Measurements from ENCODE around the gene SSR1.
A peak's percentile ranks its signal among the peaks of the same experiment; 100 is the strongest.
"Not testable (repeated sequence)": the region's sequence is repeated elsewhere in the genome, so short reads cannot be mapped to it uniquely, and the experiment has no call there.

The SSR1 gene

GRCh38 chr6:7332090-7332745, 19.2 kb upstream of the SSR1 start:
- no peak for TF ChIP-seq CTCF (IDR thresholded peaks at IDR 0.05; ENCODE audit: low read depth, low read length)
- Histone ChIP-seq H3K36me3 (no peaks in the 10 kb centered on the region), H3K4me3 (ENCODE audit: low read depth, low read length) (no peak overlapping the region), H3K27ac (no peak overlapping the region), H3K9me3 (ENCODE audit: severe bottlenecking) (no peaks in the 10 kb centered on the region), H3K27me3 (ENCODE audit: insufficient read depth, low read depth, severe bottlenecking) (no peaks in the 10 kb centered on the region)
- no peak for DNase-seq

- Histone ChIP-seq H3K36me3 (no peaks in the 10 kb centered on the region), H3K27me3 (ENCODE audit: insufficient read depth, low read depth, severe bottlenecking) (no peaks in the 10 kb centered on the region), H3K4me3 (ENCODE audit: low read depth, low read length) (no peak overlapping the region), H3K9me3 (ENCODE audit: severe bottlenecking) (no peaks in the 10 kb centered on the region), H3K27ac (no peak overlapping the region)
- no peak for DNase-seq
- TF ChIP-seq CTCF (IDR thresholded peaks at IDR 0.05; ENCODE audit: low read depth, low read length), result no peak
Observed at GRCh38 chr6:7331452-7331851, 18.5 kb upstream of the SSR1 start.

- H3K9me3 ChIP-seq (ENCODE audit: severe bottlenecking), result peaks cover 4% of the 10 kb centered on the region
- H3K36me3 ChIP-seq, result no peaks in the 10 kb centered on the region
- TF ChIP-seq CTCF (IDR thresholded peaks at IDR 0.05; ENCODE audit: low read depth, low read length), result no peak
- H3K27me3 ChIP-seq (ENCODE audit: insufficient read depth, low read depth, severe bottlenecking), result no peaks in the 10 kb centered on the region
- no peak overlapping the region for H3K27ac ChIP-seq
- H3K4me3 ChIP-seq (ENCODE audit: low read depth, low read length), result no peak overlapping the region
- no peak for DNase-seq
Observed at GRCh38 chr6:7328243-7328642, 15.2 kb upstream of the SSR1 start.

DNA sequence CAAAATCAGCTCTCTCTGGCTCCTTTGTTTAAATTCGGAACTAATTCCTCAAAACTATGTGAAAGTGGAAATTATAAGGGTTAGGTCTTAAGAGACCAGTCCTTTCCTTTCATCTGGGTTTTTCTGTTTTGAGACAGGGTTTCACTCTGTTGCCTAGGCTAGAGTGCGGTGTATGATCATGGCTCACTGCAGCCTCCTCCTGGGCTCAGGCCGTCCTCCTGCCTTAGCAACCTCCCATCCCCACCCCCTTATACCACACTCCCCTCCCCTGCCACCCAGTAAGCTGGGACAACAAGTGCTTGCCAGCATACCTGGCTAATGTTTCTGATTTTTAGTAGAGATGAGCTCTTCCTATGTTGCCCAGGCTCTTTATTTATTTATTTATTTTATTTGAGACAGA, 12.8 kb upstream of the SSR1 start:
- no peak overlapping the region for H3K27ac ChIP-seq
- H3K27me3 ChIP-seq (ENCODE audit: insufficient read depth, low read depth, severe bottlenecking), result no peaks in the 10 kb centered on the region
- H3K9me3 ChIP-seq (ENCODE audit: severe bottlenecking), result peaks cover 10% of the 10 kb centered on the region
- no peaks in the 10 kb centered on the region for H3K36me3 ChIP-seq
- no peak for DNase-seq
- TF ChIP-seq CTCF (IDR thresholded peaks at IDR 0.05; ENCODE audit: low read depth, low read length), result no peak
- H3K4me3 ChIP-seq (ENCODE audit: low read depth, low read length), result no peak overlapping the region

- DNase-seq, result no peak
- Histone ChIP-seq H3K36me3 (no peaks in the 10 kb centered on the region), H3K9me3 (ENCODE audit: severe bottlenecking) (peaks cover 10% of the 10 kb centered on the region), H3K27ac (no peak overlapping the region), H3K4me3 (ENCODE audit: low read depth, low read length) (no peak overlapping the region), H3K27me3 (ENCODE audit: insufficient read depth, low read depth, severe bottlenecking) (no peaks in the 10 kb centered on the region)
- no peak for TF ChIP-seq CTCF (IDR thresholded peaks at IDR 0.05; ENCODE audit: low read depth, low read length)
Observed at GRCh38 chr6:7324520-7324919, 11.5 kb upstream of the SSR1 start.

DNA sequence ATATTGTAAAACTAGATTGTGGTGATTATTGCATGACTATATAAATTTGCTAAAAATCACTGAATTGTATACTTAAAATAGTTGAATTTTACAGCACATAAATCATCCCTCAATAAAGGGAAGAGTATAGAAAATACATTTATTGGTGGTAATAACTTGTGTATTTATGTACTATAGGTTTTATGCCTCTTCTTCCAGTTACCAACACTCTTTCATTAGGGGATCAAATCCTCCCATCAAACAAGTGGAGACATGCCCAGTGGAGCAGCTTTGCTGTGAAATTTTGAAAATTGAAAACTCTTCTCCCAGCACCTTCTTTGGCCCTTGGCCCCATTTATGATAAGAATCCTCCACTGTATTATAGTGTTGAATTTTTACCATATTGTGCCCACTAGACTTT, 10.1 kb upstream of the SSR1 start:
- H3K27ac ChIP-seq, result peak overlapping the region; percentile 19; the same call in 1 of the 2 replicates
- H3K9me3 ChIP-seq (ENCODE audit: severe bottlenecking), result peaks cover 10% of the 10 kb centered on the region
- H3K36me3 ChIP-seq, result no peaks in the 10 kb centered on the region
- H3K27me3 ChIP-seq (ENCODE audit: insufficient read depth, low read depth, severe bottlenecking), result no peaks in the 10 kb centered on the region
- no peak for DNase-seq
- no peak for TF ChIP-seq CTCF (IDR thresholded peaks at IDR 0.05; ENCODE audit: low read depth, low read length)
- no peak overlapping the region for H3K4me3 ChIP-seq (ENCODE audit: low read depth, low read length)

DNA sequence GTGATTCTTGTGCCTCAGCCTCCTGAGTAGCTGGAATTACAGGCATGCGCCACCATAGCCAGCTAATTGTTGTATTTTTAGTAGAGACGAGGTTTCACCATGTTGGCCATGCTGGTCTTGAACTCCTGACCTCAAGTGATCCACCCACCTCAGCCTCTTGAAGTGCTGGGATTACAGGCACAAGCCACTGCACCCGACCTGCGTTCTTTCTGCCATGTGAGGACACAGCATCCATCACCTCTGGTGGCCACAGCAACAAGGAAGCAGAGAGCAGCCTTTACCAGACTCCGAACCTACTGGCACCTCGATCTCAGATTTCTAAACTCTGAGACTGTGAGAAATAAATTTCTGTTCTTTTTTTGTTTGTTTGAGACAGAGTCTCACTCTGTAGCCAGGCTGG, 8.9 kb upstream of the SSR1 start:
- not testable (repeated sequence) for H3K27me3 ChIP-seq (ENCODE audit: insufficient read depth, low read depth, severe bottlenecking); H3K9me3 ChIP-seq (ENCODE audit: severe bottlenecking); H3K4me3 ChIP-seq (ENCODE audit: low read depth, low read length); H3K27ac ChIP-seq; H3K36me3 ChIP-seq; DNase-seq

- not testable (repeated sequence) for H3K27ac ChIP-seq; H3K9me3 ChIP-seq (ENCODE audit: severe bottlenecking); H3K27me3 ChIP-seq (ENCODE audit: insufficient read depth, low read depth, severe bottlenecking); H3K4me3 ChIP-seq (ENCODE audit: low read depth, low read length); H3K36me3 ChIP-seq; DNase-seq
Observed at GRCh38 chr6:7319406-7319805, 6.4 kb upstream of the SSR1 start.
